SHP77 (cell line): ENCODE results near the gene MRPS2.
A peak's percentile ranks its signal among the peaks of the same experiment; 100 is the strongest.
"Not testable (repeated sequence)": the region's sequence is repeated elsewhere in the genome, so short reads cannot be mapped to it uniquely, and the experiment has no call there.

Experiments
- DNase-seq, 2 experiments: peaks; one replicate each; lab custom pipeline; 2025; lab: John Stamatoyannopoulos, UW

Gene MRPS2

GRCh38 chr9:135499326-135500070 is 984 bp upstream of the MRPS2 start:
- DNase-seq, result peak; percentile 54 to 81

DNA sequence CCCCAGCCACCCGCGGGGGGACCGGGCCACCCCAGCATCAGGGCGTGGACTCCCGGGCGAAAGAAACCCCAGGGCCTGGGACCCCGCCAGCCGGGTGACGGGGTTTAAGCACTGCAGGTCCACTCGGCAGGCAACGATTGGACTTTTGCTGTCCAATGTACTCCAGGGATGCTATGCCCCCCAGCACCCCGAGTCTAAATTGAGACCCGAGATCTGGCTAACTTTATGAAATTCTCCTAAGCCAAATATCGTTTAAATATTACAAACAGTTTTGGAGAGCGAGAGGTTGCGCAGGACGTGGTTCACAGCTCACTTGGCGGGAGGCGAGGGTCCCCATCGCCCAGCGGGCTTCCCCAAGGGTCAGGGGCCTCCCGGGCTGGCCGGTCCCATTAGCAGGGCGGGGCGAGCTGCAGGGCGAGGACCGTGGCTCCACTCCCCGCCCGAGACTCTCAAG is 384 bp upstream of the MRPS2 start:
- no peak for DNase-seq

GRCh38 chr9:135501261-135502167 is 1.0 kb downstream of the MRPS2 start:
- DNase-seq, result peak in 1 of 2 experiments; percentile 67

DNA sequence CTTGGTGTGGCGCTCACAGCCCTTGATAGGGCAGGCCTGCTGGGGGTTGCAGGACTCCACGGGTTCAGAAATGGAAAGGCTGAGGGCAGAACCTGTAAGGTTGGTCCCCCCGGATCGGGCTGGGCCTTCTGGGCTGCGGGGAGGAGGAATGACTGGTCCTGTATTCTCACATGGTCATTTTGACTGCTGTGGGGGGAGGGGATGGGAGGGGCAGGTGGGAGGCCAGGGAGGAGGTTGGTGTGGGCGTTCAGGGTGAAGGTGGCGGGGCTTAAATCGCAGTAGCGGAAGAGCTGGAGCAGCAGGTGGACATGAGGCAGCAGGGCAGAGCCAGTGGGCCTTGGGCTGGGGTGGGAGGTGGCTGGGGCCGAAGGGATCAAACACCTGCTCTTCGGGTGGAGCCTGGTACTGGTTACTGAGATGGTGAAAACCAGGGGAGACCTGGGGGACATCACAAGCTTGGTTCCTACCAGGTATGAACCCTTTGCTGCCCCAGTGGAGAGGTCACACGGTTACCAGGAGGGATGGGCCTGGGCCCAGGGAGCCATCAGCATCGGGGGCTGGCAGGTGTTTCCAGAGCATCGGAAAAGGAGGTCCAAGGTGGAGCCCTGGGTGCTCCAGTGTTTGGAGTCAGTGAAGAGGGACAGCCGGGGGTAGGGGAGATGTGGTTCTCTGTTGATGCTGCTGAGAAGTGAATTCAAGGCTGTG is 1.8 kb downstream of the MRPS2 start:
- DNase-seq, result no peak

- DNase-seq, result no peak
Measured at GRCh38 chr9:135502873-135503321, 2.4 kb downstream of the MRPS2 start.

DNA sequence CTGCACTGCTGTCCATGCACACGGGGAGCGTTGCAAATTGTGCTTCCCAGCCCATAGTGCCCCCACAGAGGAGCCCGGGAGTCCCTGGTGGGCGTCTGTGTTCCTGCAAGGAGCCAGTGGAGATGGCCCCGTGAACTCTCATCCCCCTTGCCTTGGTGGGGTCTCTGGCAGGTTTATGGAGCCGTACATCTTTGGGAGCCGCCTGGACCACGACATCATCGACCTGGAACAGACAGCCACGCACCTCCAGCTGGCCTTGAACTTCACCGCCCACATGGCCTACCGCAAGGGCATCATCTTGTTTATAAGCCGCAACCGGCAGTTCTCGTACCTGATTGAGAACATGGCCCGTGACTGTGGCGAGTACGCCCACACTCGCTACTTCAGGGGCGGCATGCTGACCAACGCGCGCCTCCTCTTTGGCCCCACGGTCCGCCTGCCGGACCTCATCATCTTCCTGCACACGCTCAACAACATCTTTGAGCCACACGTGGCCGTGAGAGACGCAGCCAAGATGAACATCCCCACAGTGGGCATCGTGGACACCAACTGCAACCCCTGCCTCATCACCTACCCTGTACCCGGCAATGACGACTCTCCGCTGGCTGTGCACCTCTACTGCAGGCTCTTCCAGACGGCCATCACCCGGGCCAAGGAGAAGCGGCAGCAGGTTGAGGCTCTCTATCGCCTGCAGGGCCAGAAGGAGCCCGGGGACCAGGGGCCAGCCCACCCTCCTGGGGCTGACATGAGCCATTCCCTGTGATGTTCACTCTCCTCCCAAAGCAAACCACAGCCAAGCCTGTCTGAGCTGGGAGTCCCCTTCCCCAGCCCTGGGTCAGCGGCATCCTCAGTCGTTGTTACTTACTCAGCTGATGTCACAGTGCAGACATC is 3.1 kb downstream of the MRPS2 start:
- no peak for DNase-seq

DNA sequence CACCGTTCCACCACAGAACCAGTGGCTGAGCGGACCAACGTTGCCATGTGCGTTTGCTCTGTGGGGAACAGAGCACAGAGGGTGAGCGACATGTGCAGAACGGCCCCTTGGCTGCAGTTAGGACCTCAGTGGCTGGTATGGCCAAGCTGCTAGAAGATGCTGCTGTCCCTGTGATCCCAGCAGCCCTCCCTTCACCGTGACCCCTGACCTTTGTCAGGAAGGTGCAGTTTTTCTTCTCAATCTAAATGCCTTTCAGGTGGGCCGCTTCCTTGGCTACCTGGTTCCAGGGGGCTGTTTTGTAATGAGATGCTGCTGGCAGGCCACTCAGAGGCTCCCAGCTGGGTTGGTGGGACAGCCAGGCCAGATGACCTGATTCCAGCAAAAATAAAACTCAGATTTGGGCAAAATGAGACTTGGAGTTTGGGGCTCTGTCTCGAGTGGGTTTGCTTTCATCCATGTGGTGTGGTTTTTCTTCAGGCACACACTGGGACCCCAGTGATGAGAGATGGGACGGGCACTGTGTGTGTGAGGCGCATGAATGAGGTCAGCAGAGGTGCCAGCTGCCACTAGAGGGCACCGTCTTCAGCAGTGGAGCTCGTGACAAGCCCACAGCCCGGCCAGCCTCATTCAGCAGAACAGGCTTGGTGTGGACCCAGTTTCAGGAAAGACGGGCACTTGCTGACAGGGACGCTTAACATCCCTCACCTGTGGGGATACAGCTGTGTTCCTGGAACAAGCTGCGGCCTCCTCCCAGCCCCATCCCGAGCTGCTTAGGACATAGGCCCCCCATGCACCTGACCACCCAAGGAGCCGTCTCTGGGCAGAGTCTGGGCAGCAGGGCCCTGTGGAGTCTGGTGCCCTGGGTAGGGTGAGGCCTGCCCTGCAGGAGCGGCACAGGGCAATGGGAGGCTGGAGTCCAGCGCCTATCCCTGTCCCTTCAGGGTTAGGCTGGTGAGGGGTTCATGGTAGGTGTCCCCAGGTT is 4.1 kb downstream of the MRPS2 start:
- DNase-seq, result peak; percentile 30 to 59

- no peak for DNase-seq
Measured at GRCh38 chr9:135505406-135506187, 5.1 kb downstream of the MRPS2 start.

DNA sequence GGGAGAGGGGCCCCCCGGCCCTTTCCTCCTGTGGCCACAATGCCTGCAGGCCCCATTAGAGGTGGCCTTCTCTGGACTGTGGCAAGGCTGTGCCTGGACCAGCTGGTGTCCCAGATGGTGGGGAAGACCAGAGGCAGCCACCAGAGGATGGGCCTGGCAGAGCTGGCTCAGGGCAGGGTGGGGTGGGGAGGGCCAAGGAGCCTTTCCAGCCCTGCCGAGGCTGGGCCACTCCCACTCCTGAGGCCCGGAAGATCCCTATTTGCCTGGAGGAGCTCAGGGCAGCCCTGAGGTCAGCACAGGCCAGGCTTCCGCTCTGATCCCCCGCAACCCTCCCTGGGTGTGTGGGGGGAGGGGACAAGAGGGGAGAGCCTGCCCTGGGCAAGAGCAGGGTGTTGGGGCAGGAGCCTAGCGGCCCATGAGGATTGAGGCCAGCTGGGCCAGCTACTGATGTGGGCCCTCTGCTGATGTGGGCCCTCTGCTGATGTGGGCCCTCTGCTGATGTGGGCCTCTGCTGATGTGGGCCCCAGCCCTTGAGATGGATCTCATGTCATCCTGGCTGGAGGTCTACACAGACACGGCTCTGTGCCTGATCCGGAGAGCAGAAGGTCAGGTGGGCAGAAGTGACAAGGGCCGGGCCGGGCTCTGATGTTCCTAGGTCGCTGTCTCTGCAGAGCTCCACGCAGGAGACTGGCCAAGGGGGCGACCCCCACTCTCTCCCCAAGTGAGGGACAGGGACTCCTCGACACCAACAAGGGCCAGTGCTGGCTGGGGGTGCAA is 6.0 kb downstream of the MRPS2 start:
- no peak for DNase-seq

- DNase-seq, result no peak
Measured at GRCh38 chr9:135507104-135508035, 6.9 kb downstream of the MRPS2 start.

DNA sequence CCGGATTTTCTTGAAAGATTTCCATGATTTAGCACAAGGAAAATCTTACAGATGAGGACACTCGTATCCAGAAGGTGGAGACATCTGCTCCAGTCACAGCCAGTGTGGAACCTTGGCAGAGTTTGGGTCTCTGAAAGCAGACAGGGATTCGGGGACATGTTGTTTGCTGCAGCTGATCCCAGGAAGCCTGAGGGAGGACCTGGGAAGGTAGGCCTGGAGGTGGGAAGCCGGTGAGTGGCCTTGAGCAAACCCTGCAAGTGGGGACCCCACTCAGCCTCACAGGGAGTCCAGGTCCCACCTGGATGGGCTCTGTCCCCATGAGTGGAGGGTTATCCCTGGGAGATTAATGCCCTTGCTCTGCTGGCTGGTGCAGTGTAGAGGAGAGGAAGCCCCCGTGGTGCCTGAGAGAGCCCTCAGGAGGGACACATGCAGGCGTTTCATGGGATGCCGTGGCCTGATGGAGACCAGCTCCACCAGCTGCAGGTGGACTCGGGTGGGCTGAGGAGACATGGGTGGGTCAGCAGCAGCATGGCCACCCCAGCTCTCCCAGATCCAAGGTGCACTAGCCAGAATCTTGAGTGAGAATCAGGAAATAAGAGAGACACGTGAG is 7.8 kb downstream of the MRPS2 start:
- no peak for DNase-seq

DNA sequence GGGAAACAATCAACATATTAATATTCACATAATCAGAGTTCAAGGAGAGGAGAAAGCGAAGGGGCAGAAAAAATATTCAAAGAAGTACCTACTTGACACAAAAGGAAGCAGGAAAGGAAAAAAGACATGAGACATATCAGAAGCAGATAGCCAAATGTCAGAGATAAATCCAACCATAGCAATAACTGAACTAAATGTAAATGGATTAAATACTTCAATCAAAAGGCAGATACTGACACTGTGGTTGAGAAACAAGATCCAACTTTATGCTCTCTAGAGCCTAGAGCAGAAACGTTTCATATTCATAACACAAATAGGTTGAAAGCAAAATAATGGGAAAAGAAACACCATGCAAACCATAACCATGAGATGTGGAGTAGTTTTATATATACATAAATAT is 9.0 kb downstream of the MRPS2 start:
- no peak for DNase-seq

GRCh38 chr9:135512241-135512603 is 11.7 kb downstream of the MRPS2 start:
- DNase-seq, result no peak

- DNase-seq, result no peak
Measured at GRCh38 chr9:135512904-135513303, 12.4 kb downstream of the MRPS2 start.

GRCh38 chr9:135513351-135513846 is 12.9 kb downstream of the MRPS2 start:
- DNase-seq, result no peak

DNA sequence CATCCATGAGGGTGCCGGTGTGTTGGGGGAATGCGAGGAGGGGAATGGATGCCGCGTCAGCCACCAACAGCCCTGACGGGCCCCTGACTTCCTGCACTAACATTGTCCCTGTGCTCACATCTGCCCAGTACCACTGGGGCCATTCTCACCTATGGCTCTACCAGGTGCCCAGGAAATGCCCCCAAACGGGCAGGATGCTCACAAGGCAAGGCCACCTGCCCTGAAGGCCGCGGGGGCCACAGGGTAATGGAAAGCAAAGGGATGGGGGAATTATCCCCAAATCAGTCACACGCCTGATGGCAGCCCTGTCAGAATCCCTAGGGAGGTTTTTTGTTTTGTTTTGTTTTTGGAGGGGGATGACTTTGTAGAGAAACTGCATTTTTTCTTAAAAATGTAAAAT is 13.4 kb downstream of the MRPS2 start:
- DNase-seq, result not testable (repeated sequence)
